SKM-1 (cell line): ENCODE measurements around the gene SMARCC1.
"Not testable (repeated sequence)": the region's sequence is repeated elsewhere in the genome, so short reads cannot be mapped to it uniquely, and the experiment has no call there.

Experiments used
- DNase-seq: peaks from one replicate; lab custom pipeline; 2025; ENCODE audit not compliant: unreplicated experiment; lab: John Stamatoyannopoulos, UW

Gene SMARCC1

DNA sequence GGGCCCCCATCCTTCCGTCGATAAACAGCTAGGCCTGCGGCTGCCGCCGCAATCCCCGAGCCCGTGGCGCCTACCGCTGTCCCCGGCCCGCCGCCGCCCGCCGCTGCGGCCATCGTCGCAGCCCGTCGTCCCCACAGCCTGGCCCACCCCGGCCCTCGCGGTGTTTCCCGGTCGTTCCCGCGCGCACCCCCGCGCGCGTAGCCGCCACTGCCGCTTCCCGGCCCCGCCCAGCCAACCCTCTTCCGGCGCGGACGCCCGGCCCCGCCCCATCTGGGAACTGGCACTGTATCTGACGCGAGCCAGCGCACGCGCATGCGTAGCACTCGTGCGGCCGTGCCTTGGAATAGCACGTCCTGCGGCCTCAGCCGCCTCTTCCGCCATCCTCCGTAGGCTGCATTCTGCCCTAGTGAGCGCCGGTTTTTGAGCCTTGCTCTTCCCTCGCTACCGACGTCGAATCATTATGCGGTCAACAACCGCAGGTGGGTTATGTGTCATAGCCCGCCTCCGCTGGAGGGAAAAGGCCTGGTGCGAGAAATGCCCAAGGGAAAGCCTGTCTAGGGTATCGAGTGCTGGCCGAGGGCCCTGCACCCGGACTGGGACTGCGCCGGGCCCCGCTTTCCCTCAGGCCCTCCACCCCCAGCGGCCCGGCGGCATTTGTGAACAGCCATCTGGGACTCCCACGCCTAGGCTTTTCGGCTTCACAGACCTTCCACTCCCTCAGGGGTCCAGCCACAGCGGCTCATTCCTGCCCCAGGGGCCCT lies at the start of gene SMARCC1:
TSS of gene SMARCC1 (minus strand) at position 209 of the 761 bp plus-strand sequence. CDS start at position 113, 96 bp downstream.
- DNase-seq, result peak; percentile 94

DNA sequence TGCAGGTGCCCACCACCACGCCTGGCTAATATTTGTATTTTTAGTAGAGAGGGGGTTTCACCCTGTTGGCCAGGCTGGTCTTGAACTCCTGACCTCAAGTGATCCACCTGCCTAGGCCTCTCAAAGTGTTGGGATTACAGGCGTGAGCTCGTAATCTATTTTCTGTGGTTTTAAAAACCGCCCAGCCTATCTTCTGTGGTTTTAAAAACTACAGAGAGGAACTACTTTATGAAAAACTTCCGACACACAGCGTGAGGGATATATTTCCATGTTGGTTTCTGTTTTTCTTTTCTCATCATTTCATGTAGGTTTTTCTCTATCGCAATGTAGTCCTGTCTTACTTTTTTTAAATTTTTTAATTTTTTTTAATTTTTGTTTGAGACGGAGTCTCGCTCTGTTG lies 47.8 kb upstream of the SMARCC1 start:
- not testable (repeated sequence) for DNase-seq

DNA sequence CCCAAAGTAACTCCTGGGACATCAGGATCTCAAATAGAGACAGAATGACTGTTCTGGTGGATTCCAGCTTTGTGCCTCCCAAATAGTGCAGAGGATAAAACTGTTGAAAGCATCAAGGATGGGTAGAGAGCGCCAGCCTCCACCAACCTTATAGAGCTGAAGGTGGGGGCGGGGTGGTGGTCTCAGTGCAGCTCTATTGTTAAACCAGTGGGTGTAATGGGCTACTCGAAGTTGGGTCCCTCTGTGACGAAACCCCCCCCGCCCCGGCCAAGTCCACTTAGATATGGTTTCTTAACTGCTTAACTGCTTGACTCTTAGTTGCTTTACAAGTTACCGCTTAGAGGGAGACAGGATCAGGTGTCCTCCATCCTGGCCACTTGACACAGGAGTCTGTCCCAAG lies 43.9 kb upstream of the SMARCC1 start:
- no peak for DNase-seq

DNA sequence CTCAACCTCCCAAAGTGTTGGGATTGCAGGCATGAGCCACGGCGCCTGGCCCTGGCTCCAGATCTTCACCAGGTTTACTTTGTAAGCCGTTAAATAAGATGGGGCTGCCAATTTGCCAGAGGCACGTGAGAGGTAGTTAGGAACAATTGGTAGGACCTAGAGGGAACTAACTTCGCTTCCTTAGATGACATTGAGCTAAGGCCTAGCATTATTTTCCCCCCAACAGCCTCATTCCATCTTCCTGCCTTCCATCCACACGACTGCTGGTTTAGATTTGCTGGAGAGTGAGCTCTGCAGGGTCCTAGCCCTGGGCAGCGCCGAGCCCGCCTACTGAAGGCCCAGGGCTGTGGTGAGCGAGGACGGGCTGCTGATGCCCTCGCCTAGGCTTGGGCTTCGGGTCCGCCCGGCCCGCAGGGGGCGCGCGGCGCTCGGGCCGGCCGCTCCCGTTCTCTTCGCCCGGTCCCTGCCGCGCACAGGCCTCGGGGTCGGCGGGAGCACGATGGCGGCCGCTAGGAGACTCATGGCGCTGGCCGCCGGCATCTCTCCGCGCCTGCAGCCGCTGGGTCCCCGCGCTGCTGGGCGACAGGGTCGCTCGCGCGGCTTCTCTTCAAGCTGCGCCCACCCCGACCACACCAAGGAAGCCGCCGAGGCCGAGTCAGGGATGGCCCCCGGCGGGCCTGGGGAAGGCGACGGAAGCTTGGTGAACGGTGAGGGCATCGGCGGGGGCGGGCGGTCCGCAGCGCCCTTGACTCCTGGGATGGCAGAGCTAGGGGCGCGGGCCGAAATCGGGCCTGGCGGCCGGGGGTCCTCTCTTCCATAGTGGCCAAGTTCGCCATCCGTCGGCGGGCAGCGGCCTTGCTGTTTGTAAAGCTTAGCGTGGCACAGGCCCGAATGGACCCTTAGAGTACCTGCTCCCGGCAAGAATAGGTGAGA lies 43.1 kb upstream of the SMARCC1 start:
- peak; percentile 36 for DNase-seq

DNA sequence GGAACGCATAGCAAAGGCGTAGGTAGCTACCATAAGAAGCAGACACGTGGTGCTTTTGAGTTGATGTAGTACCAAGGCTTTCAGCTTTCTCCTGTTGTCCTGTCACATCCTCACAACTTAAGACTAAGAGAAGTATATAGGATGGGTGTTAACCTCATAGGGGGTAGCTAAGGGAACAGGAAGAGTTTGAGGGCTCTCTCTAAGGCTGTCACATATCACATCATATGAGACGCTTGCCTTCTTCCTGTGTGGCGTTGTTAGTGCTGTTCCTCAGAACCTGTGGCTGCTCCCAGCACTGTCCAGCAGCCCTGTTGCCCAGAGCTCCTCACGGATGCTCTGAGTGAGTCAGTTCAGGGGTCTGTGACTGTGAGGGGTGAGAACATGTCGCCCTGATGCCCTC lies 35.9 kb upstream of the SMARCC1 start:
- no peak for DNase-seq

DNA sequence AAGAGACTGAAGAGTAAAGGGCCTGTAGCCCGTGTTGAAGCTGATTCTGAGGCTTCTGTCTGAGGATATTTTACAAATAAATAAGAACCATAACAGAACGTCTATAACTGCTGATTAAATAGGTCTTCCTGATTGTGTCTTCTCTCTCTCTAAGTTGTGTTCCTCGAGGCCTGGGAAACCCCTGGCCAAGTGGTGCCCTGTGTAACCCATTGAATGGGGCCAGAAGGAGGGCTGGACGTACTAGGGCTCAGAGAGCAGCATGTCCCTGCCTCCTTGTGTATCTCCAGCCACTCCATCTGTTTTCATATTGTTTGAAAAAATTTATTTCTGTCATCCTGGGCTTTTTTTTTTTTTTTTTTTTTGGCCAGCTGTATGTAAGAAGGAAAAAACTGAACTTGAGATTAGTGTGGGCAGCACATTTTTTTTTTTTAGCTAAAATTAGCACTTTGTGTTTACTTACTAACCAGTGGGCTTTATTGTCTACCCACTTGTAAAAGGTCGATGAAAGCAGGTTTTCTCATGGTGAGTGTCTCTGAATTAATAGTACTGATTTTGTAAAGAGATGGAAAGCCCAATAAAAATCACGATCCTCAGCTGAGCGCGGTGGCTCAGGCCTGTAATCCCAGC lies 32.0 kb upstream of the SMARCC1 start:
- no peak for DNase-seq

DNA sequence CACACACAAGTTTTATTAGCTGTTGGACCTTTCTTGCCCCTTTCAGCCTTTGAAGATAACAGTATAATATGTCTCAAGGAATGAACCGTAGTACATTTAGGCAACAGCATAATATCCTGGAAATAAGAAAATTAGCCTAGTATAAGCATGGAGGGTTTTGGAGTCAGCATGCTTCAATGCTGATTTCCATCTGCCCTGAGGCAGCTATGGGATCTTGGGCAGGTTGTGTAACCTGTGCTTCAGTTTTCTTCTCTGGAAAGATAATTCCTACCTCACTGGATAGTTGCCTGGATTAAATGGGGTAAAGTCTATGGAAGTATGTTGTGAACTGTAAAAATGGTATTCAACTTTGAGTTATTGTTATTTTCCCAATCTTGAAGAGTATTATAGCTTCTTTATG lies 22.9 kb upstream of the SMARCC1 start:
- no peak for DNase-seq

DNA sequence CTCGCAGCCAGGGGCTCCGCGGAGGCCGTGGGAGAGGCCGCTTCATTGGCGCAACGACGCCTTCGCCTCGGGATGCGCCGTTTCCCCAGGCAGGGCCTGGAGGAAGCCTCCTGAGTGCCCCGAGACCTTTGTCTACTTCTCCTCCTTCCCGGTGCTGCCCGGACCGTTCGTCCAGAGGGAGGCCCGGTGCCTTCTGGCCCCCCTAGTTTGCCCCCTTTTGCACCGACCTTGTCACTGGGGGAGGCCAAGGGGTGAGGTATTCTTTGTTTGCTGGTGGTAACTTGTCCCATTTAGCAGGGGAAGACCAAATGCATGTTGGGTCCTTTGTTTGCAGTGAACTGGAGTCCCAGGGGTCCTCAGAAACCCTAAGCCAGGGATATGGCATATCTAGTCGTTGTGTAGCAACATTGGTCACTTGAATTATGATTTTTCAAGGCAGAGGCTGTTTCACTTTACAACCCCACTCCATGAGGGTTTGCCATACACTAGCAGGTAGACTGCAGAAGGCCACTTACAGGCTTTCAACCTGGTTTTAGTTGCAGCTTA lies 21.9 kb upstream of the SMARCC1 start:
- no peak for DNase-seq

DNA sequence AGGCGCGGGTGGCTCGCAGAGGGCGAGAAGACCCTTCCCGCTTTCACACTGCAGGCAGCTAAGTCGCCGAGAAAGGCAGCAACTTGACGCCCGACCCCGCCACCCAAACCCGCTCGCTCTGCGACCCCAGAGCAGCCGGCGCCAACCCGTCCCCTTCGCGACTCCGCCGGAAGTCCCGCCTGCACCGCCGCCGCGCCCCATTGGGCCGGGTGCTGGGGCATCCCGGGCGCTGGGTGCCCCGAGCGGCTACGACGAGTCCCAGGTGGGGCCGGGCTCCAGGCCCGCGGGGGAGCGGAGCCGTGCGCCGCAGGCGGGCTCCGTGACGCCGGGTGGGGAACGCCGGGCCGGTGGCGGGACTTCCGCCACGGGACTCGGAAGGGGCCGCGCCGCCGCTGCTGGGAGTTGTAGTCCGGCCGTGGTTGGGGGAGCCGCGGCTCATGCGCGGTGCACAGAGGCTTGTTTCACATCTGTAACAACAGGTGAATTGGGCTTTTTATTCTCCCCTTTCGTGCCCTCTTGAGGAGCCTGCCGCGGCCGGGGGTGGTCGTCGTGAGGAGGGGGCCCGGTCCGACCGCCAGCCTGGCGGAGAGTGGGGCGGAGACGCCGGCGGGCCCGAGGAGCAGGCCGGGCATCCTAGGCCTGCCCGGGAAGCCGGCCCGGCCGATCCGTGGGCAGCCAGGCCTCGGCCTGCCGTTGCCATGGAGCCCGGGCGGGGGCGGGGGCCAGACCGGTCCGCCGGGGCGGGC lies 21.2 kb upstream of the SMARCC1 start, which contains the start of gene DHX30:
TSS of gene DHX30 (plus strand) at position 405 of the 746 bp plus-strand sequence. CDS start 7,546 bp downstream, outside the sequence.
- no peak for DNase-seq

DNA sequence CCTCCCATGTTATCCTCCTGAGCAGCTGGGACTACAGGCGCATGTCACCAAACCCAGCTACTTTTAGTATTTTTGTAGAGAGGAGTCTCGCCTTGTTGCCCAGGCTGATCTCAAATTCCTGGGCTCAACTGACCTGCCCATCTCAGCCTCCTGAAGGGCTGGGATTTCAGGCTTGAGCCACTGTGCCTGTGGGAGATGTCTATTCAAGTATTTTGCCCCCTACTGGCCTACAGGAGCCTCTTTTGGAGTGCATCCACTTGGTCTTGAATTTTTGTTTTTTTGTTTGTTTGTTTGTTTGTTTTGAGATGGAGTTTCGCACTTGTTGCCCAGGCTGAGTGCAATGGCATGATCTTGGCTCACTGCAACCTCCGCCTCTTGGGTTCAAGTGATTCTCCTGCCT lies 18.0 kb upstream of the SMARCC1 start:
- no peak for DNase-seq

DNA sequence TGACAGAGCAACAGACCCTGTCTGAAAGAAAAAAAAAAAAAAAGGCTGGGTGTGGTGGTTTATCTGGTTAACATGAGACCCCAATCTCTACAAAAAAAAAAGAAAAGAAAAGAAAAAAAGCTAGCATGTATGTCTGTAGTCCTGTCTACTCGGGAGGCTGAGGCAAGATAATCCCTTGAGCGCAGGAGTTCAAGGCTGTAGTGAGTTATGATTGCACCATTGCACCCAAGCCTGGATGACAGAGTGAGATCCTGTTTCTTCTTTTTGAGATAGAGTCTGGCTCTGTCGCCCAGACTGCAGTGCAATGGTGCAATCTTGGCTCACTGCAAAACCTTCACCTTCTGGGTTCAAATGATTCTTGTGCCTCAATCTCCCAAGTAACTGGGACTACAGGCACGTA lies 12.9 kb upstream of the SMARCC1 start:
- DNase-seq, result peak; percentile 56

DNA sequence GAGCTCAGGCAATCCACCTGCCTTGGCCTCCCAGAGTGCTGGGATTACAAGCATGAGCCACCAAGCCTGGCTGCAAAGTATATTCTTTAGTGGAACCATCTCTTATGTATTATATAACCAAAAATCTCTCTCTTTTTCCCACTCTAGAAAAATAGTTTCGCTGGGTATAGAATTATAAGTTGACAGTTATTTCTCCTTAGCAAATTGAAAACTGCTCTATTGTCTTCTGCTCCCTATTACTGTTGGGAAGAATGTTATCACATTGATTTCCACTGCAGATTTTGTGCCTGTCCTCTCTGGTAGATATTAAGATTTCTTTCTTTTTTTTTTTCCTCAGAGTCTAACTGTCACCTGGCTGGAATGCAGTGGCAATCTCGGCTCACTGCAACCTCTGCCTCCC lies 11.0 kb upstream of the SMARCC1 start:
- DNase-seq, result no peak

DNA sequence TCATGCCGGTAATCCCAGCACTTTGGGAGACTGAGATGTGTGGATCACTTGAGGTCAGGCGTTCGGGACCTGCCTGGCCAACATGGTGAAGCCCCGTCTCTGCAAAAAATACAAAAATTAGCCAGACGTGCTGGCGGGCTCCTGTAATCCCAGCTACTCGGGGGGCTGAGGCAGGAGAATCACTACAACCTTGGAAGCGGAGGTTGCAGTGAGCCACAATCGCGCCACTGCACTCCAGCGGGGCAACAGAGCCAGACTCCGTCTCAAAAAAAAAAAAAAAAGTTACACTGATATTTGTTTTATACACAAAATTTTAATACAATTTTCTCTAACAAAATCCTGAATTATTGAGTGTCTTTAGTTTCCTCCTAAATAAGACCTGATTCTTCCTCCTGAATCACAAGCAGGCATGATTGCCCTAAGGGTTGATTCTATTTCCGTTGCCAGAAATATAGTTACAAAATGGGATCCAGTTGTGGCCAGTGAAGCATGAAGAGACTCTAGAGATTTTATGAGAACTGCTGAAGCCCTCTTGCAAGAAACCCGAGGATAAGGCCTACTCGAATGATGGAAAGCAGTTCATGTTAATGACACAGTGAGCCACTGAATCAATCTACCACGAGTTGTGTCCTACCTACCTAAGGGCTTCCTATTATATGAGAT lies 9.6 kb upstream of the SMARCC1 start:
- no peak for DNase-seq

DNA sequence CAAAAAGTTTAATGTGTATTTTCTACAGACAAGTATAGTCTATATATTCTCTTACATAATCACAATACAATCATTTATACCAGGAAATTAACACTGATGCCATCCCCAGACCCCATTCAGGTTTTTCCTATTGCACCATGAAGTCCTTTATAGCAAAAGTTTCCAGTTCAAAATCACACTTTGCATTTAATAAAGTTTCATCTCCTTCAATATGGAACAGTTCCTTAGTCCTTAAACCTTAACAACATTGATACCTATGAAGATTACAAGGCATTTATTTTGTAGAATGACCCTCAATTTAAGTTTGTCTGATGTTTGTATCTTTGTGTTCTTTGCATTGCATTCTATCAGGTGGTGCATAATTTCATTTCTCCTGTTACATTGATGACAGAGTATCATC lies 2.0 kb upstream of the SMARCC1 start:
- DNase-seq, result no peak

DNA sequence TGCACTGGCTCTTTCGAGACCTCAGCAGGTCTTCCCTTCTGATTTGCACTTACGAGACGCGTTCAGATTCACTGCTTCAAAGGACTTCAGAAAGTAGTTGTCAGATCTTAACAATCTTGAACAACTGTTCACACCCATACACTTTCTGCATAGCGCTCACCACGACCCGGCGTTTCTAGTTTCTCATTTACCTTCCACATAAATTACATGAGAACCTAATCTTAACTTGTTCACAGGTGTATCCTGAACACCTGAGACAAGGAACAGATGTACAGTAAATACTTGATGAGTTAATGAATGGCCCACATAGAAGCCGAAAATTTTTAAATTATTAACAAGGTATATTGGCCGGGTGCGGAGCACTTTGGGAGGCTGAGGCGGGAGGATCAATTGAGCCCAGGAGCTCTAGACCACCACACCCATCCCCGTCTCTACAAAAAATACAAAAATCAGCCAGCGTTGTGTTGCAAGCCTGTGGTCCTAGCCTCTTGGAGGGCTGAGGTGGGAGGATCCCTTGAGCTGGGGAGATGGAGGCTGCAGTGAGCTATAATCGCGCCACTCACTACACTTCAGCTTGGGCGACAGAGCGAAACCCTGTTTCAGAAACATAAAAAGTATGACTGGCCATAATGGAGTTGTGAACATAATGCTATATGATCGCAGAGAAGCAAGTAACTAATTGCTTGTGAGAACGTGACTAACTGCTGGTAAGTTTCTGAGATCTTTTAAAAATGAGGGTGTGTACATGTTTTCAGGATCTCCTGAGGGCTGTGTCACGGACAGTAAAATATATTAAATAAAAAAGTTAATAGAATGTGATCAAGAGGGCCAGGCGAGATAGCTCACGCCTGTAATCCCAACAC lies 984 bp upstream of the SMARCC1 start:
- DNase-seq, result no peak

DNA sequence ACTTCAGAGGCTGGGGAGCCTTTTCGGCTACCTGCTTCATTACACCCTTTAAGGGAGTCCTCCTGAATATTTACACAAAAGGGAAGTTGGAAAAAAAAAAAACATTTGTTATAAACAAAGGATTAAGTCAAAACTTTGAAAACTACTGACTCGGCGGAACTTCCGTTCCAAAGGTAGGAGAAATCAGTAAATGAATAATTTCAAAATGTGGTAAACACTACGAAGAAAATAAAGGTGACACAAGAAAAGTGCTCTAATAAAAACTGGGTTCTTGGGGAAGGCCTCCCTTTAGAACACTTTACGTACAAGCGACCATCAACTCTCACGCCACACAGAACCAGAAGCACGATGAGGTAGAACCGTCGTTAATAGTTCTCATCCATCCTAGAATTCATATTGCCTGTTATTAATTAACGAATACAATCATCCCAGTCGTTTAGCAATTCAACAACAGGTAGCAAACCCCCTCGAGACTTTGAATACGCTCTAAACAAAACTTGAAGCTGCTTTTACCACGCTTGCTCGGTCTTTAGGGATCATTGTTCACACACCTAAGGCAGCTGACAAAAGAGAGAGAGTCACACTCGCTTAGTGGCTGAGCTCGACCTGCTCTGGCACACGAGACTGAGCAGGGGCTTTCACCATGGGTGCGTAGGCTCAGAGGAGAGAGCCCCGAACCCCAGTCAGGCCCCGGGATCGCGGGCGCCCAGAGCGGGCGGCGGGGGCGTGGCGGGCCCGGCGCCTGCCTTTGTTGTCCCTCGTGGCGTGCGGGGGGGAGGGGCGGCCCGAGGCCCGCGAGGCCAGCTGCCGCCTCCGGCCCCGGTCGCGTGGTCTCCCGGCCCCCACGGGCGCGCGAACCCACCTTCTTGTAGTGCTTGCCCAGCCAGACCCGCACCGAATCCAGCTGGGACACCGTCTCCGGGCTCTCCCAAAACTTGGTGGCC lies 680 bp downstream of the SMARCC1 start:
- no peak for DNase-seq

DNA sequence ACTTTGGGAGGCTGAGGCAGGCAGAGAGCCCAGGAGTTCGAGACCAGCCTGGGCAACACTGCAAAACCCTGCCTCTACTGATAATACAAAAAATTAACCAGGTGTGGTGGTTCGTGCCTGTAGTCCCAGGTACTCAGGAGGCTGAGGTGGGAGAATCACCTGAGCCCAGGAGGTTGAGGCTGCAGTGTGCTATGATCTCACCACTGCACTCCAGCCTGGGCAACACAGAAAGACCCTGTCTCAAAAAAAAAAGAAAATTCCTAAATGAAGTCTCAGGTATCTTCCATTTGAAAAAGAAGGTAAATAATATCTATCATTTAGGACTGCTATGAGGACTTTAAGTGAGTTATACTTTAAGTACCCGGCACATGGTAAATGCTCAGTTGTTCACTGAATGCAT lies 2.9 kb downstream of the SMARCC1 start:
- DNase-seq, result no peak

DNA sequence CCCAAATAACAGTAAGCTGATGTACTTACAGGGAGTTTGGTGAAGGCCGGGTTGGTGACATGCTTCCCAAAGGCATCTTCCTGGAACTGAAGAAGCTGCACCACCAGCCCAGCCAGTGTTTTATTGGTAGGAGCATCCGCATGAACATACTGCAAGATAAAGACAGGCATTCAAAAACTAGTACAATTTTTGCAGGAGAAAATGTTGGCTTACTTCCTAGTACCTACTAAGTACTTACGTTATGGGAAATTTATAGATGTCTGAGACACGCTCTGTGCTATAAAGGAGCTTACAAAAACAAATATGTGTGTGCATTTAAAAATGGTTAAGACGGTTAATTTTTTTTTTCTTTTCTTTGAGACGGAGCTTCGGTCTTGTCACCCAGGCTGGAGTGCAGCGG lies 8.9 kb downstream of the SMARCC1 start:
- no peak for DNase-seq
